ENCODE data around the gene WNK1.
"Not testable (repeated sequence)": the region's sequence is repeated elsewhere in the genome, so short reads cannot be mapped to it uniquely, and the experiment has no call there.

WNK1 gene

GRCh38 chr12:911191-911826 lies 158.9 kb downstream of the WNK1 start:
- DNase-seq (ENCODE audit: low spot score) = no peak

GRCh38 chr12:912466-913235 lies 160.3 kb downstream of the WNK1 start:
- no peak for DNase-seq (ENCODE audit: low spot score)

- DNase-seq (ENCODE audit: low spot score) = no peak
These were observed 161.7 kb downstream of the WNK1 start for GRCh38 chr12:913919-914698.

- DNase-seq (ENCODE audit: low spot score) = no peak
These were observed 162.7 kb downstream of the WNK1 start for GRCh38 chr12:915090-915489.

- DNase-seq (ENCODE audit: low spot score) = no peak
These were observed 163.9 kb downstream of the WNK1 start for GRCh38 chr12:916240-916639.

GRCh38 chr12:916712-917445 lies 164.5 kb downstream of the WNK1 start:
- DNase-seq (ENCODE audit: low spot score) = no peak

- DNase-seq (ENCODE audit: low spot score) = no peak
These were observed 168.3 kb downstream of the WNK1 start for GRCh38 chr12:920676-921075.

- no peak for DNase-seq (ENCODE audit: low spot score)
These were observed 169.9 kb downstream of the WNK1 start for GRCh38 chr12:922285-922684.

- DNase-seq (ENCODE audit: low spot score) = no peak
These were observed 174.3 kb downstream of the WNK1 start for GRCh38 chr12:926641-927040.

GRCh38 chr12:931060-931459 lies 178.7 kb downstream of the WNK1 start:
- DNase-seq (ENCODE audit: low spot score) = no peak

- DNase-seq (ENCODE audit: low spot score) = no peak
These were observed 179.2 kb downstream of the WNK1 start for GRCh38 chr12:931591-931990.

GRCh38 chr12:935891-936290 lies 183.5 kb downstream of the WNK1 start:
- not testable (repeated sequence) for DNase-seq (ENCODE audit: low spot score)

- DNase-seq (ENCODE audit: low spot score) = no peak
These were observed 184.3 kb downstream of the WNK1 start for GRCh38 chr12:936377-937345.

GRCh38 chr12:938810-939209 lies 186.4 kb downstream of the WNK1 start:
- no peak for DNase-seq (ENCODE audit: low spot score)

- no peak for DNase-seq (ENCODE audit: low spot score)
These were observed 190.7 kb downstream of the WNK1 start for GRCh38 chr12:943051-943450.

GRCh38 chr12:944211-944610 lies 191.8 kb downstream of the WNK1 start:
- DNase-seq (ENCODE audit: low spot score) = no peak

- no peak for DNase-seq (ENCODE audit: low spot score)
These were observed 193.8 kb downstream of the WNK1 start for GRCh38 chr12:946212-946611.

- DNase-seq (ENCODE audit: low spot score) = no peak
These were observed 194.3 kb downstream of the WNK1 start for GRCh38 chr12:946631-947030.

- DNase-seq (ENCODE audit: low spot score) = no peak
These were observed 195.9 kb downstream of the WNK1 start for GRCh38 chr12:948238-948637.

GRCh38 chr12:949453-950191 lies 197.2 kb downstream of the WNK1 start, which contains the start of gene RAD52:
RAD52 (minus strand) TSS chr12:949694; CDS start chr12:933058, 16,636 bp downstream.
- peak; percentile 92 for DNase-seq (ENCODE audit: low spot score)

All from iPS-NIHi11 (cell line).